ENCODE measurements around the gene WDR93.

WDR93 gene

GRCh38 chr15:89671687-89672086 lies 18.9 kb upstream of the WDR93 start:
- TF ChIP-seq EZH2 (optimal IDR thresholded peaks at IDR 0.05; ENCODE audit: low read depth, low read length): no peak
- no peak for TF ChIP-seq CTCF (IDR thresholded peaks at IDR 0.05; ENCODE audit: low read length)
- TF ChIP-seq EZH2phosphoT487 (IDR thresholded peaks at IDR 0.05; ENCODE audit: low read length): no peak
- H3K4me1 ChIP-seq (ENCODE audit: low read length): no peaks in the 10 kb centered on the region
- no peaks in the 10 kb centered on the region for H3K36me3 ChIP-seq (replicated peaks; ENCODE audit: insufficient read depth, low read length)
- no peak overlapping the region for H3K4me2 ChIP-seq (ENCODE audit: low read depth, low read length)
- no peak overlapping the region for H3K4me3 ChIP-seq (ENCODE audit: low read length)
- no peaks in the 10 kb centered on the region for H3K79me2 ChIP-seq (ENCODE audit: low read length)
- H3K9me2 ChIP-seq (replicated peaks; ENCODE audit: insufficient read depth, low read length): no peaks in the 10 kb centered on the region
- no peaks in the 10 kb centered on the region for H4K20me1 ChIP-seq (ENCODE audit: insufficient read depth, low read length)
- no peak overlapping the region for H3K27ac ChIP-seq (ENCODE audit: low read length)
- no peak overlapping the region for H3K9ac ChIP-seq (ENCODE audit: low read length)
- H3K27me3 ChIP-seq (replicated peaks; ENCODE audit: insufficient read depth, low read length): no peaks in the 10 kb centered on the region
- DNase-seq: no peak
- H2AFZ ChIP-seq (ENCODE audit: low read length): no peak overlapping the region
- no peaks in the 10 kb centered on the region for H3K9me3 ChIP-seq (replicated peaks; ENCODE audit: insufficient read depth, low read length)
- no peaks in the 10 kb centered on the region for H3F3A ChIP-seq (ENCODE audit: insufficient read depth, low read length)

- Histone ChIP-seq H3K9me2 (replicated peaks; ENCODE audit: insufficient read depth, low read length) (no peaks in the 10 kb centered on the region), H3K36me3 (replicated peaks; ENCODE audit: insufficient read depth, low read length) (no peaks in the 10 kb centered on the region), H3K79me2 (ENCODE audit: low read length) (no peaks in the 10 kb centered on the region), H3K27me3 (replicated peaks; ENCODE audit: insufficient read depth, low read length) (no peaks in the 10 kb centered on the region), H3K9me3 (replicated peaks; ENCODE audit: insufficient read depth, low read length) (no peaks in the 10 kb centered on the region), H3K4me1 (ENCODE audit: low read length) (no peaks in the 10 kb centered on the region), H4K20me1 (ENCODE audit: insufficient read depth, low read length) (no peaks in the 10 kb centered on the region), H3K27ac (ENCODE audit: low read length) (no peak overlapping the region), H3F3A (ENCODE audit: insufficient read depth, low read length) (no peaks in the 10 kb centered on the region), H3K9ac (ENCODE audit: low read length) (no peak overlapping the region), H3K4me2 (ENCODE audit: low read depth, low read length) (no peak overlapping the region), H3K4me3 (ENCODE audit: low read length) (no peak overlapping the region), H2AFZ (ENCODE audit: low read length) (no peak overlapping the region)
- TF ChIP-seq EZH2 (optimal IDR thresholded peaks at IDR 0.05; ENCODE audit: low read depth, low read length): no peak
- TF ChIP-seq EZH2phosphoT487 (IDR thresholded peaks at IDR 0.05; ENCODE audit: low read length): no peak
- TF ChIP-seq CTCF (IDR thresholded peaks at IDR 0.05; ENCODE audit: low read length): no peak
- no peak for DNase-seq
These were observed 18.1 kb upstream of the WDR93 start for GRCh38 chr15:89672221-89673164.

GRCh38 chr15:89673165-89673512 lies 17.5 kb upstream of the WDR93 start:
- DNase-seq: peak; percentile 34
- Histone ChIP-seq H3K27ac (ENCODE audit: low read length) (no peak overlapping the region), H3K4me1 (ENCODE audit: low read length) (no peaks in the 10 kb centered on the region), H3K9me3 (replicated peaks; ENCODE audit: insufficient read depth, low read length) (no peaks in the 10 kb centered on the region), H3K27me3 (replicated peaks; ENCODE audit: insufficient read depth, low read length) (no peaks in the 10 kb centered on the region), H3K4me2 (ENCODE audit: low read depth, low read length) (no peak overlapping the region), H3K36me3 (replicated peaks; ENCODE audit: insufficient read depth, low read length) (no peaks in the 10 kb centered on the region), H3K9me2 (replicated peaks; ENCODE audit: insufficient read depth, low read length) (no peaks in the 10 kb centered on the region), H3K9ac (ENCODE audit: low read length) (no peak overlapping the region), H4K20me1 (ENCODE audit: insufficient read depth, low read length) (no peaks in the 10 kb centered on the region), H2AFZ (ENCODE audit: low read length) (no peak overlapping the region), H3K79me2 (ENCODE audit: low read length) (no peaks in the 10 kb centered on the region), H3F3A (ENCODE audit: insufficient read depth, low read length) (no peaks in the 10 kb centered on the region), H3K4me3 (ENCODE audit: low read length) (no peak overlapping the region)
- peak; percentile 56 for TF ChIP-seq CTCF (IDR thresholded peaks at IDR 0.05; ENCODE audit: low read length)
- no peak for TF ChIP-seq EZH2phosphoT487 (IDR thresholded peaks at IDR 0.05; ENCODE audit: low read length)

All from MM.1S (cell line).